Activated CD4-positive, alpha-beta T cell treated with anti-CD3 and anti-CD28 coated beads, Interleukin-2, amount 50 U/mL, for 16 hours (primary cell): ENCODE measurements around the gene NFIL3.
A peak's percentile ranks its signal among the peaks of the same experiment; 100 is the strongest.
"Not testable (repeated sequence)": the region's sequence is repeated elsewhere in the genome, so short reads cannot be mapped to it uniquely, and the experiment has no call there.

ENCODE experiments used
- DNase-seq: peaks from one replicate; pipeline ENCODE4 v3.0.0-alpha.2; 2020

The NFIL3 gene

DNA sequence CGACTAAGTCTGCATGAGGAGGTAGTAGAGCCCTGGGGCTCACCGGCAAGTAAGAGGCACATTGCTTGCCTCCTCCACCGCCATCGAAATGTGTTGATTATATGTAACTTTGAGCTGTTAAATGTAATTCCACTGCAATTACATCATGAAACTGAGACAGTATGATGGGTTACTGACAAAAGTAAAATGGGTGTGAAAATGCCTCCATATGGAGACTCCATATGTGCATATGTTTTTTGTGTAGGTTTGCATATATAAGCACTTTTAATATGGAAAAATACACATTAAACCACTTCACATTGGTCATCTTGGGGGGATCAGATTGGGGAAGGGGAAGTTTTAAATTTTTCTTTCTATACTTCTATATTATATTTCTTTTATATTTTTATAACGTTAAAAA lies 29.8 kb downstream of the NFIL3 start:
- no peak for DNase-seq

DNA sequence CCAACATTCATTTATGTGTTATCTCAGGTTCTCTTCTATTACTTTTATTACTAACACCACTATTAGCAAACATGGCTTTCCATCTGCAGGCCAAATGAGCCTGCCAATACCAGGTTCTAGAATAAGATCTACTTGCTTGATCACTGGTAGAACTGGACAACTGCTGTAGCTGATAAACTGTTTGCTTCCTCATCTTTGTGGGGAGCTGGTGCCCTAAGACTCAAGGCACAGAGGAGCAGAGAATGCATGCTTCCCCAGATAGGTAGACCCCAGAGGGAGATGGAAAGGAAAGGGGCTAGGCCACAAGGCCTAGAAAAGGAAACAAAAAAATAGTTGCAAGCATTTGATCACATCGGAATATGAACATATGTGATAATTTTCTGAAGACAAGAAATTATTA lies 31.2 kb downstream of the NFIL3 start:
- DNase-seq: no peak

DNA sequence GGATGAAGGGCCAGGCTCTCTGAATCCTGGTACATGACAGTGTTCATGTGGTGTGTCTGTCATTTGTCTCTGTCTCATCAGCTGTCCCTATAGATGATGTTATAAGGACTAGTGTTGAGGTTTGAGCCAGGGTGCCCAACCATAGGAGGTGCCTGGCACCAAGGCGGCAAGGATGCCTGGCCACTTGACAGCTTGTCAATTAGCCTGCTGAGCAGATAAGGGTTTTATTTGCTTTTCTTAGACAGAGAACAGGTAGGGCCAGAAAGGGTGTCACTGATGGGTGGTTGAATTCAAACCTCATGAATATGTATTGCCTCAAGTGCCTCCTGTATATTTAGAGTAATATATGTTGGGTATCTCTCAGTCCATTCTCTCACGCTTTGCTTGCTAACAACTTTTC lies 31.8 kb downstream of the NFIL3 start:
- DNase-seq: no peak

DNA sequence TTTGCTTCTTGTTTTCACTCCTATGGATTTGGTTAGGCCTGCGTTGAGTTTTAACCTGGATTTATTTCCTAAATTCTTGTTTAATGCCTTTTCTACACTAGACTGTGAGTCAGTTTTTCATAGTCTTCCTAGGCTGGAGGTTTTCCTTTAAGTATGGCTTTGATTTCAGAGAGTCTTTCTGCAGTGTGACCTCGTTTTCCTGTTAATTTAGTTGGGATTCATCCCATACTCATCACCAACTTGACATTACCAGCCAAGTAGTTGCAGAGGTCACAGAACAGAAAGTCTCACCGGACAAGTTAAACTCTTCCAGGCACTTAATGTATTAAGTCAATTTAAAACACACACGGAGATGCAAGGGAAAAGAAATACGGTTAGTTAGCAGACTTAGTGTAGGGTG lies 32.2 kb downstream of the NFIL3 start:
- no peak for DNase-seq

DNA sequence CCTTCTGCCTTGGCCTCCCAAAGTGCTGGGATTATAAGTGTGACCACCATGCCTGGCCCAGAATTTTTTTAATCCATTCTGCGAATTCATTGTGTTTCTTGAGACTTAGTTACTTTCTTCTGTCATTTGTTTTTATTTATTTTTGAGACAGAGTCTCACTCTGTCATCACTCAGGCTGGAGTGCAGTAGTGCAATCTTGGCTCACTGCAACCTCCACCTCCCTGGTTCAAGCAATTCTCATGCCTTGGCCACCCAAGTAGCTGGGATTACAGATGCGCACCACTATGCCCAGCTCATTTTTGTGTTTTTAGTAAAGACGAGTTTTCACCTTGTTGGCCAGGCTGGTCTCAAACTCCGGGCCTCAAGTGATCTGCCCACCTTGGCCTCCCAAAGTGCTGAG lies 33.9 kb downstream of the NFIL3 start:
- not testable (repeated sequence) for DNase-seq

DNA sequence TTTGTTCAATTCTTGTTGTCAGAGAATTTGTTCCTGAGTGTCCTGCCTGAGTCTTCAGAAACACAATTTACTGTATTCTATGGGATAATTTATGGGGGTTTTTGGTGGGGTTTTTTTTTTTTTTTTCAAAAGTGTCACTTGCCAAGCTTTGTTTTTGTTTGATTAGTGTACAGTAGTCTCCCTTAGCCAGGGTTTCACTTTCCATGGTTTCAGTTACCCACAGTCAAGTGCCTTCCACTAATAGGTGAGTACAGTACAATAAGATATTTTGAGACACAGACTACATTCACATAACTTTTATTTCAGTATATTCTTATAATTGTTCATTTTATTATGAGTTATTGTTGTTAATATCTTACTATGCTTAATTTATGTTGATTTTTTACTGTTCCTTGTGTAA lies 36.9 kb downstream of the NFIL3 start:
- DNase-seq: no peak

DNA sequence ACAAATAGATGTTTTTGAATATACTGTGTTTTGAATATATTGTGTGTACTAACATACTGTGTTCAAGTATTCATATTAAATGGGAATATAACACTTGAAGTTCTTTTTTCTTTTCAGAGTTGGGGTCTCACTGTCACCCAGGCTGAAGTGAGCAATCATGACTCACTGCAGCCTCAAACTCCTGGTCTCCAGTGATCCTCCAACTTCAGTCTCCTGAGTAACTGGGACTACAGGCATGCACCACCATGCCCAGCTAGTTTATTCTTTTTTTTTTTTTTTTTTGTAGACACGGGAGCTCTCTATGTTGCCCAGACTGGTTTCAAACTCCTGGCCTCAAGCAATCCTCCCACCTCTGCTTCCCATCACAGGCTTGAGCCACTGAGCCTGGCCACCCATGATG lies 38.7 kb downstream of the NFIL3 start:
- DNase-seq: no peak

DNA sequence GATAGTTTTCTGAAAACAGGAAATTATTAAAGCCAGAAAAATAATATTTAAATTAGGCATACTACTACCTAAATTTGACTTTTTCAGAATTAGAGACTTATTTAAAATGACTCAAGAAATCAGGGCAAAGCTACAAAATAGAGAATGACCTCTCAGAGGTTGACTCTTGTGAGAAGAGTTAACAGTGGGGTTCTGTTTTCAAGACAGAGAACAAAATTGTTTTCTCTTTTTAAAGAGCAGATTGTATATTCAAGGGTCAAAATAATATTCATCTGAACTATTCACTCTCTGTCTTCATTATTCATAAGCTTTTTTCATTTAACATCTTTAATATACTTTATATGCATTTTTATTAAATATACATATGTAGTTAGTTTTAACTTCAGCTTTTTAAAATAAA lies 40.1 kb downstream of the NFIL3 start:
- DNase-seq: no peak

DNA sequence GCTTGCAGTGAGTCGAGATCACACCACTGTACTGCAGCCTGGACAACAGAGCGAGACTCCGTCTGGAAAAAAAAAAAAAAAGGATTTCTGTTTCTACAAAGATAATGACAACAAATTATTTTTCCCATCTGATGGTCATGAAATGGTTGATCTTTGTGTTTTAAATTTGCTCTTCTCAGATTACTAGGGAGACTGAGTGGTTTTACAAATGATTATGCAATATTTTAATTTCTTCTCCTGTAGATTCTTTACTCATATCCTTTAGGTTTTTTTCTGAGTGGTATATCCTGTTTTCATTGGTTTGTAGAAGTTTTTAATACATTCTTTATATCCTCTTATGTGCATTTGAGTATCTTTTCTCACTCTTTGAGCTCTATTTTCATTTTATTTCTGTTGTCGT lies 41.3 kb downstream of the NFIL3 start:
- no peak for DNase-seq

DNA sequence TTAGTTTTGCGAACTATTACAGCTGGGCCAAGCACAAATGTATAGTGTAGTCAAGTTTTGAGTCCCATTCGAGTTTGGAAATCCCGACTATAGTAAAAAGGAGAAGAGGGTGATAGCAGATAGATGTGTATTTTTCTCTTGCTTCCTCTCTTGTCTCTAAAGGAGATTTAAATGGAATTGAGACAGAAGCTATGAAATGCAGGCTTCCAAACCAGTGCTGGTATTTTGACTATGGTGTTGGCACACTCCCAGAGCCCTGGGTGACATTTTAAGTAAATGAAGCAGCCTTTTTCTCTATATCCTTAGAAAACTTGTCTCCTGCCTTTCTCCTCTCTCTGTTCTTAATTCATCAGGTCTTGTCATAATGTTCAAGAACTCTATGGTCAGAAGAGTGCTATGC lies 44.2 kb downstream of the NFIL3 start:
- no peak for DNase-seq

DNA sequence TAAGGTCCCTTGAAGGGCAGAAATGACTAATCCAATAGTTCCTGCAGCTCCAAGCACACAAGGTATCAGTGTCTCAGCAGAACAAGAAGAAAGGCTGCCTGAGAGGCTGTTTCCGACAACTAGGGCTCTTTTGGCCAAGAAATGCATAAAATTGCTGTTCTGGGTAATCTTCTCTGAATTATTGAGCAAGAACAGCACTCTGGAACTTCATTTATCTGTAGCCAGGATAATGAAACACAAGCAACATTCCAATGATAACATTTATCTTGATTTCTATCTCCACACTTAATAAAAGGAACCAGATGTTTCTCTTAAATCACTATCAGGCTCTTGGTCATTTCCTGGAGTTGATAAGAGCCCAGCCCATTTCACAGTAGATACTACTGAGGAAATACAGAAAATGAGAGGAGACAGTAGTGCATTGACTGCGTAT lies 44.9 kb downstream of the NFIL3 start:
- no peak for DNase-seq

DNA sequence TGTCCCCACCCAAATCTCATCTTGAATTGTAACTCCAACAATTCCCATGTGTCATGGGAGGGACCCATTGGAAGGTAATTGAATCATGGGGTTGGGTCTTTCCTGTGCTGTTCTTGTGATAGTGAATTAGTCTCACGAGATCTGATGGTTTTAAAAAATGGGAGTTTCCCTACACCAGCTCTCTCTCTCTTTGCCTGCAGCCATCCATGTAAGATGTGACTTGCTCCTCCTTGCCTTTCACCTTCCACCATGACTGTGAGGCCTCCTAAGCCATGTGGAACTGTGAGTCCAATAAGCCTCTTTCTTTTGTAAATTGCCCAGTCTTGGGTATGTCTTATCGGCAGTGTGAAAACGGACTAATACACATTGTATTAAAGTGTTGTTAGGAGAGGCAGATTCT lies 45.6 kb downstream of the NFIL3 start:
- not testable (repeated sequence) for DNase-seq

DNA sequence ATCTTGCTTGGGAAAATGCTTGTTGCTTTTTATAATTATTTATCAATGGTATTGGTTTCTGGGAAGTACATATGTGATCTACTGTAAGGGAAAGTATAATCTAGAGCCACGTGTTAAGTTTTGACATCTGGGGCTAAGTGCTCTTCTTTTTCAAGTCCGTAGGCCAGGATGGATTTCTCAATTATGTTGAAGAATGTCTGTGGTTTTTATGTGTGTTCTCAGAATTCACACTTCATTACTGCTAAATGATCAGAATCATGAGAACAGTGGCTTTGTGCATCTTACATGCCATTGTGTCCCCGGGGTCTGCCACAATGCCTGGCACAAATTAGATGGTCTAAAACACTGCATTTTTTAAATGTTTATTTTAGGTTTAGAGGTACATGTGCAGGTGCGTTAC lies 47.4 kb downstream of the NFIL3 start:
- peak; percentile 24 for DNase-seq

DNA sequence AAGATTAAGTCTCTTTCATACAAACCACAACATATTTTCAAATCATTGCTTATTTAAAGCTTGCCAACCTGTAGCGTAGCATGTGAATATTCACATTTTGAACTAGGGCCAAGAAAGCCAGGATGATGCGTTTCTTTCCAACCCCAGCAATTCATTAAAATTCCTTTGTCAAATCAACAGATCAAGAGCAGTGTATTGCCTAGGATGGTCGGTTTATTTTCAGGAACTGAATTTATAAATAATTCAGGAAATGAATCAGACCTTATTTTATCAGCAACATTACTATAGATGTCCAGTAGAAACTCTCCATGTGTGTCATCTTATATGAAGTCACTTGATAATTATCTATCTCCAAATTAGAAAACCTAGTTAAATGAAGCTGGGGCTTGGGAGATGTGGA lies 48.7 kb downstream of the NFIL3 start:
- no peak for DNase-seq

DNA sequence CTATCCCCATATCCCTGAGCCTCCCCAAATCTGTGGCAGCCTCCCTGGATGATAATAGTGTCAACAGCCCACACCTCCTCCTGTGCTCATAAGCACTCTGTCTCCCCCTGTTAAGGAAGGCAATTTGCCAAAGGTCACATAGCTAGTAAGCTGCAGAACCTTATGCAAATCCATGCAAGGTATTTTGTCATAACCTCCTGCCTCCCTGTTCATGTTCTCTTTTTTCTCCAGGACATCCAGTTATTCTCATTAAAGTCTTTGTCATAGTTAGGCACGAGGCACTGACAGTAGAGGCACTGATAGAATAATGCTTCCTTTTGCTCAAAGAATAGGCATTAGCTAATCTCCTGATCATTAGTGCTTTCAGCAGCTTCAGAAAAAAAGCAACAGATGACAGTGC lies 51.7 kb downstream of the NFIL3 start:
- DNase-seq: no peak

DNA sequence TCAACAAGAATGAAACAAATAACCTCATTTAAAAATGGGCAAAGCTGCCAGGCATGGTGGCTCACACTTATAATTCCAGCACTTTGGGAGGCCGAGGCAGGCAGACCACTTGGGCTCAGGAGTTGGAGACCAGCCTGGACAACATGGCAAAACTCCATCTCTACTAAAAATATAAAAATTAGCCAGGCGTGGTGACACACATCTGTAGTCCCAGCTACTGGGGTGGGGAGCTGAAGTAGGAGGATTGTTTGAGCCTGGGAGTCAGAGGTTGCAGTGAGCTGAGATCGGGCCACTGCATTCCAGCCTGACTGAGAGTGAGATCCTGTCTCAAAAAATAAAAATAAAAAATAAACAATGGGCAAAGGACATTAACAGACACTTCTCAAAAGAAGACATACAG lies 53.6 kb downstream of the NFIL3 start:
- DNase-seq: not testable (repeated sequence)

DNA sequence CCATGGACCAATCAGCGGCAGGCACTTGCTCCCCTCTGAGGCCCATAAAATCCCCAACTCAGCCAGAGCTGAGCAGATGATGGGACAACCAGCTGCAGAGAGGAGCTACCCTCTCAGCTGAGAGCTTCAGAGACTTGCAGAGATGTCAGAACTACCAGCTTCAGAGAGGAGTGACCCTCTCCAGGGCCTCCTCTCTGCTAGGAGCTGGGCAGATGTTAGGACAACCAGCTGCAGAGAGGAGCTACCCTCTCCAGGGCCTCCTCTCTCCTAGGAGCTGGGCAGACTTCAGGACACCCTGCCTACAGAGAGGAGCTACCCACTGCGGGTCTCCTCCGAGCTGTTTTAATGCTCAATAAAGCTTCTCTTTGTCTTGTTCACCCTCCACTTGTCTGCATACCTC lies 58.9 kb downstream of the NFIL3 start:
- DNase-seq: no peak

DNA sequence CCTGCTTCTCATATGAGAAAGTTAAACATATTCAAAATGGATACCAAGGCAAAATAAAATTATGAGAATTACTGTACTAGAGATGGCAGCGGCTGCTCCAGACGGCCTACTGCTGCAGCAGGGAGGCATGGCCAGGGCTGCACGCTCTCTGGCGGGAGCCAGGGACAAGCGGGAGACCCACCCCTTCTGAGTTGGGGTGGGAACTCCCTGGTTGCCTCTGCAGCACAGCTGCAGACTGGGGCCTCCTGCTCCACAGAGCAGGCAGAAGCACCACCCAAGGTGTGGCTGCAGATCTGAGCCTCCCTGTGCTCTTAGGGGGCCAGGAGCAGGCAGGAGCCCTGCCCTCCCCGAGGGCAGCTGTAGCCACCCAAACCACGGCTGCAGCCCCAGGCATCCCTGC lies 59.6 kb downstream of the NFIL3 start:
- no peak for DNase-seq

DNA sequence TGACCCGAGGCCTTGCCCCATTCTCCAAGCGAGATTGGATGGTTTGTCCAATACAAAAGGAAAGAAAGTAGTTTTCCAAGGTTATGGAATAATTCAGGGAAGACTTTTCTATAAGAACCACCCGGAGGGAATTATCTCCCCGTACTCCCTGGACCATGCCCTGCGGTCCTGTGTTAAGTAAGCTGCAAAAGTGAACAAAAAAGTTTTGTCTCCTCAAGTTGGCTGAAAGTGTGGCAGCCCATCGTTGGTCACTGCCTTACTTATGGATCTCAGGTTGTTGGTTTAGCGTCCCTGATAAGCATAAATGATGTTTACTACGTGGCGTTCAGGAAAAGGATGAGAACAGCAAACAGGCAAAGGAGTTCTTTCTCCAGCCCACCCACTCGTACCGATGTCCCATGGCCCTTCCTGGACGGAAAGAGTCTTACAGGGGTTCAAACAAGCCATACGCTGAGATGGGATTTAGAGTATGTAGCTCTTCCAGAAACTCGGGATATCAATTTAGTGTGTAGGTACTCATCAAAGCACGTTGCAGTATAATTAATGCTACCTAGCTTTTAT lies 61.5 kb downstream of the NFIL3 start:
- no peak for DNase-seq

DNA sequence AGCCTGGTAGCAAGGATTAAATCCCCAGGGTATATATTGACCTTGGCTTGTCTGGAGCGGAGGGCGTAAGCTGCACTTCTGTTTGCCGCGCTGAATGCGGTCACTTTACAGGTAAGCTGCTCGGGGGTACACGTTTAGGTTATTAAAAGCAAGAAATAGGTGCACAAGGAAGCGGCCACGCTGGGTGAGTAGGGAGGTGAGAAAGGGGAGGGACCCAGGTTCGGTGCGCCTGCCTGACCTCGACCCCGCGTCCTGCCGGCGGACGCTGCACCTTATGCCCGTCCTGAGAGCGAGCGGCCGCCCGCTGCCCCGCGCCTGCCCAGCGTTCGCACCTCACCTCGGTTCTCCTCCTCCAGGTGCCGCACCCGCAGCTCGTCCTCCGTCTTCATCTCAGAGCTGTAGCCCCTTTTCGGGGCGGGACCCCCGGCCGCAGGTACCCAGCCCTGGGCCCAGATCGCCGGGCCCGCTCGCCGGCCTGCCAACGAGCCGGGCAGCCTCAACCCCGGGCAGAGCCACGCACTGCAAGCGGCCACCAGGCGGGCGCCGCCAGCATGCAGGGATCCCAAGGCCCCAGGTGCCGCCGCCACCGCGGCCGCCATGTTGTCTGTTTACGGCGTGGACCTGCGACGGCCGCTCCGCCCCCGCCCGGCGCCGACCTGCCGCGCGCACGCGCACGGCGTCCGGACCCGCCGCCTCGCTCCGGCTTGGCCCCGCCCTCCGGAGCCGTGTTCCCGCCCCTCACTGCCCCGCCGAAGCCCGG lies 62.2 kb downstream of the NFIL3 start, which contains the start of gene AUH:
AUH (minus strand) TSS at position 628 of the 760 bp plus-strand sequence; CDS start at position 599, 29 bp downstream.
- peak; percentile 88 for DNase-seq

DNA sequence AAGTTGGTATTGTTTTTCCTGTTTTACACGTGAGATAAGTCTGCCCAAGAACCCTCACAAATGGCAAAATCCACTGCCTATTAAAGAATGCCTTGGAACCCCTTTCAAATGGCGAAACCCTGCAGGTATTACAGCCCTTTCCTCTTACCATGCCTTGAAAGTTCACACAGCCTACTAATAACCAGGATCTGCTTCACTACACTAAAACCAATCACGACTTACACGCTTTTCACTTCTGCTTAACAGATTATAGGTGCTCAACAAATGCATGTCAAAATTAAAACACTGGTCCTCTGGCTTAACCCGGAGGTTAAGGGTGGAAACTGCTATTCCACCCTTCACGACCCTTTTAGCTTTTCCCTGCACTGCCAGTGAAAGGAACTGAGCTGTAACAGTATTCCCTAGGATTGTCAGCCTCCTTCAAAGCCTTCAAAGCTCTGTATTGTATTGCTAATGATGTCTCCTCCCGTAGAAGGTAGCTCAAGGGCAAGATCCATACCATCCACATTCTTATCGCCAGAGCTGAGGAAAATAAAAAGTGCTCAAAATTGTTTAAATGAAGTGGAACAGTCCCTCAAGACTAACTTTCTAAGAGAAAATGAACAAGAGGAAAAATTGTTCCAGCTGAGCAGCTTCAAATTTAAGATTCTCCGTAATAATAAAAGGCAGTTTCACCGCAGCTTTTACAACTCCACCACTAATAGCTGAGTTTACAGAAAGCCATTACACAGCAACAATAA lies 62.9 kb downstream of the NFIL3 start:
- DNase-seq: no peak

DNA sequence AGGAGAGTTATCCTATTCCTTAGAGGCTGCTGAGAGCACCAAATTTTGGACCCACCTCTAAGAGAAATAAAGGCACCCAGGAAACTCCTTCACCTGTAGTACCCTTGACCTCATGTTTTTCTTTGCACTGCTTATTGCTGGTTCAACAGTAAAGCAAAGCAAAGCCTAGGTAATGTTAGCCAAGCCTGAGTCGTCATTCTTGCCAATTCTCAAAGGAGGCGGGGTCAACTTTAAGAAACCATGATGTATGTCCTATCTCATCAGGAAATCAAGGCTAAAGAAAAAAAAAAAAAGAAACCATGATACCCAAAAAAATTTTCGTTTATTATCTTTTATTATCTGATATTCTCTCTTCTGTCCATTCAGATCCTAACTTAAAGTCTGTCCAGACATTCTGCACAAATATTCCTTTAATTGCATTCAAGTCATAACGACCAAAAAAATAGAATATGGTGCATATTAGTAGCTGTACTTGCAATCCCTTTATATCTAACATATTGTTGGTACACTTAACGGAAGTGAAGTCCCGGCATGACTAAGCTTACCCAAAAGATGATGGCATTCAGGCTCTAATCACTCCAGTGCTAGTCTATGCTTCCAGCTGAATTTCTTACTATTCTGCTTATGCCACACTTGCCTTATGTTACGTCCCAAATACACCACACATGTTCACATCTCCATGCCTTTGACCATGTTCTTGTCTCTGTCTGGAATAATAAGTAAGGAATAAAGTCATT lies 63.7 kb downstream of the NFIL3 start:
- DNase-seq: peak; percentile 53

DNA sequence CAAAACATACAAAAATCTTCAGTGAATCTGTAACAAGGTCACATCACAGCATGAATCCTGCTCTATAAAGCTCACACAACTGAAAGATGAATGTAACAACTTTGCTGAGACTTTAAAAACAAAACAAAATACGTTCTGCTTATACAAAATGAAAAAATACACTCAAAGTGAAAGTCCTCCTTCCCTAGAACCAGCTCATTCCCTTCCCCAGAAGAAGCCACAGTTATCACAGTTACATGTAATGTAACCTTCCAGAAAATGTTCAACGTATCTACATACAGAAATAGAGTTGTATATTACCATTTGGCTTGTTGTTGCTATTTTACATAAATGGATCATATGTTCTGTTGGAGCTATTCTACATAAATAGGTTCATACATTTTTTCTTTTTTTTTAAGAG lies 64.5 kb downstream of the NFIL3 start:
- DNase-seq: peak; percentile 86
